A673 (cell line): Measurements from ENCODE around the gene SLC30A1. TPM values are rescaled to one million over a fixed set of nuclear protein-coding genes. Genes with fewer than 3 reads are reported as not detected.

Experiments
- BruUV-seq: library from RNA; stranded (reverse); fragments of 400-500 nt; replicated peaks from 2 replicates; lab custom pipeline; 2021; lab: Mats Ljungman, UMichigan
- CTCF ChIA-PET: fragments of 300-600 bp; sonication (Branson Sonifier 250); formaldehyde crosslinking; loops from one replicate; lab custom pipeline; 2022; ENCODE audit warnings: antibody characterized with exemption; lab: Charles Lee
- POLR2A ChIA-PET: fragments of 300-600 bp; sonication (Branson Sonifier 250); formaldehyde crosslinking; loops from one replicate; lab custom pipeline; 2022; ENCODE audit warnings: antibody characterized with exemption; ENCODE audit not compliant: low non-redundant PET; lab: Charles Lee
- DNase-seq: peaks from one replicate; pipeline ENCODE4 v3.0.0-alpha.2; 2015; ENCODE audit warnings: low spot score
- H3K27ac ChIP-seq: fragments of 200-600 bp; sonication (generic); 2 replicates; pipeline ENCODE4 v1.5.1; 2016; ENCODE audit warnings: mixed run types, low read depth, mild to moderate bottlenecking, mixed read lengths, antibody characterized with exemption, low read length; ENCODE audit not compliant: poor library complexity, severe bottlenecking
- H3K27me3 ChIP-seq: fragments of 200-600 bp; sonication (generic); replicated peaks from 2 replicates; pipeline ENCODE4 v1.6.1; 2017; ENCODE audit warnings: mixed run types, low read depth, mild to moderate bottlenecking, mixed read lengths, antibody characterized with exemption, low read length; ENCODE audit not compliant: insufficient read depth, poor library complexity
- H3K36me3 ChIP-seq: fragments of 200-600 bp; sonication (generic); 2 replicates; pipeline ENCODE4 v1.6.1; 2016; ENCODE audit warnings: mixed run types, mild to moderate bottlenecking, mixed read lengths, antibody characterized with exemption, low read length; ENCODE audit not compliant: insufficient read depth, poor library complexity, severe bottlenecking
- H3K4me1 ChIP-seq: fragments of 200-600 bp; sonication (generic); 2 replicates; pipeline ENCODE4 v1.6.1; 2017; ENCODE audit warnings: mixed run types, mild to moderate bottlenecking, mixed read lengths, antibody characterized with exemption, low read length; ENCODE audit not compliant: insufficient read depth, poor library complexity, severe bottlenecking
- H3K4me3 ChIP-seq: fragments of 200-600 bp; sonication (generic); 2 replicates; pipeline ENCODE4 v1.5.1; 2016; ENCODE audit warnings: low read depth, mixed run types, mild to moderate bottlenecking, mixed read lengths, low read length; ENCODE audit not compliant: poor library complexity, severe bottlenecking
- H3K9me3 ChIP-seq: fragments of 200-600 bp; sonication (generic); 2 replicates; pipeline ENCODE4 v1.6.1; 2016; ENCODE audit warnings: mixed run types, low read depth, mild to moderate bottlenecking, mixed read lengths, antibody characterized with exemption, low read length; ENCODE audit not compliant: poor library complexity, severe bottlenecking
- CTCF ChIP-seq: fragments of 300-800, 200-600 bp; sonication (generic); conservative IDR thresholded peaks from 2 replicates; pipeline ENCODE4 v1.5.1; 2017; ENCODE audit warnings: low read depth, mild to moderate bottlenecking, antibody characterized with exemption, low read length, moderate library complexity, mixed read lengths
- EZH2 ChIP-seq: fragments of 200-600 bp; sonication (generic); IDR thresholded peaks from 2 replicates; pipeline ENCODE4 v1.6.1; 2017; ENCODE audit warnings: borderline replicate concordance, low read depth, mild to moderate bottlenecking, mixed read lengths, antibody characterized with exemption, low read length; ENCODE audit not compliant: poor library complexity, severe bottlenecking
- intact Hi-C: fragments of 100-400 bp; cut with micrococcal nuclease; formaldehyde crosslinking; loops from one replicate; pipeline ENCODE4 v1.10.0; 2022; ENCODE audit not compliant: unreplicated experiment
- total RNA-seq: library from RNA; stranded (reverse); gene quantifications from 2 replicates; pipeline ENCODE4 v1.2.3, GENCODE V29; 2021

The SLC30A1 gene
- total RNA-seq, 1 experiment from 2014 or later, result 12.2 TPM

- Histone ChIP-seq H3K27me3 (no peaks in the 10 kb centered on the region), H3K4me3 (no peak overlapping the region), H3K27ac (no peak overlapping the region), H3K4me1 (peaks cover 9% of the 10 kb centered on the region), H3K36me3 (no peaks in the 10 kb centered on the region), H3K9me3 (no peaks in the 10 kb centered on the region)
- intact Hi-C loops, result no loop called here
- no TSS peak for BruUV-seq
- DNase-seq, result no peak
- ChIA-PET CTCF (no interaction called here), POLR2A (no interaction called here)
- TF ChIP-seq EZH2 (no peak), CTCF (no peak)
These were observed 25.4 kb downstream of the SLC30A1 start for GRCh38 chr1:211553549-211553948.

- intact Hi-C loops, result no loop called here
- no peak overlapping the region for H3K27ac ChIP-seq
- CTCF ChIA-PET, result no interaction called here
- H3K9me3 ChIP-seq, result no peaks in the 10 kb centered on the region
- no peaks in the 10 kb centered on the region for H3K36me3 ChIP-seq
- BruUV-seq, result no TSS peak
- H3K4me3 ChIP-seq, result no peak overlapping the region
- peaks cover 9% of the 10 kb centered on the region for H3K4me1 ChIP-seq
- no peaks in the 10 kb centered on the region for H3K27me3 ChIP-seq
- peak; percentile 52 for DNase-seq
- POLR2A ChIA-PET, result no interaction called here
- TF ChIP-seq EZH2, result no peak
- no peak for TF ChIP-seq CTCF
These were observed 27.1 kb downstream of the SLC30A1 start for GRCh38 chr1:211551638-211552460.

GRCh38 chr1:211549092-211549711, 29.8 kb downstream of the SLC30A1 start:
- Histone ChIP-seq H3K9me3 (no peaks in the 10 kb centered on the region), H3K27me3 (no peaks in the 10 kb centered on the region), H3K36me3 (no peaks in the 10 kb centered on the region), H3K4me1 (peaks cover 9% of the 10 kb centered on the region), H3K4me3 (no peak overlapping the region), H3K27ac (no peak overlapping the region)
- DNase-seq, result no peak
- ChIA-PET POLR2A (no interaction called here), CTCF (no interaction called here)
- no peak for TF ChIP-seq CTCF
- TF ChIP-seq EZH2, result no peak
- no TSS peak for BruUV-seq
- intact Hi-C loops, result no loop called here
